ENCODE results near the gene TDP1. TPM values are rescaled to one million over a fixed set of nuclear protein-coding genes. Genes with fewer than 3 reads are reported as not detected.

TDP1 gene
- total and polyA plus RNA-seq, 7 experiments from 2014 or later = 39.0 to 69.2 (median 62.3) TPM

GRCh38 chr14:90062127-90062794 lies 106.5 kb downstream of the TDP1 start:
- POLR2A ChIA-PET = no interaction called here
- intact Hi-C loops (cut with micrococcal nuclease) = loop anchor here (1.0 to 5.0 kb wide), 2 partner anchors 123 to 125 kb away; no protein-coding TSS in a partner anchor
- H3K9me3 ChIP-seq (ENCODE audit: control insufficient read depth in 2 of 3, low read length in 3 of 3) = no peaks in the 10 kb centered on the region
- peaks cover 0 to 5% (median 0%) of the 10 kb centered on the region in 11 donors for H3K9me3 Mint-ChIP-seq
- no peak overlapping the region for H3K4me3 ChIP-seq (ENCODE audit: low read length)
- H3K4me1 ChIP-seq (ENCODE audit: control insufficient read depth in 2 of 2, insufficient read depth in 2 of 2, low read length in 2 of 2) = peaks cover 0 to 12% of the 10 kb centered on the region in 2 donors
- H3K4me1 Mint-ChIP-seq = peaks cover 16 to 30% (median 23%) of the 10 kb centered on the region in 7 donors
- no peak for DNase-seq
- H3K27ac Mint-ChIP-seq = no peak overlapping the region
- no peak overlapping the region for H3K27ac ChIP-seq (ENCODE audit: low read depth, low read length)
- CTCF ChIA-PET = no interaction called here
- H3K27me3 Mint-ChIP-seq = peaks cover 51 to 65% (median 62%) of the 10 kb centered on the region in 5 donors
- H3K4me3 Mint-ChIP-seq = peak overlapping the region; percentile 72 to 94 (median 85)
- H3K36me3 ChIP-seq (ENCODE audit: control insufficient read depth in 2 of 3, insufficient read depth in 3 of 3, low read length in 3 of 3) = no peaks in the 10 kb centered on the region
- peak; percentile 33 for ATAC-seq
- peaks cover 0 to 3% (median 0%) of the 10 kb centered on the region in 5 donors for H3K36me3 Mint-ChIP-seq
- peaks cover 0 to 11% of the 10 kb centered on the region in 2 donors for H3K27me3 ChIP-seq (ENCODE audit: control insufficient read depth in 2 of 2, insufficient read depth in 2 of 2, low read length in 2 of 2)

- Histone ChIP-seq H3K27ac (ENCODE audit: low read depth, low read length) (no peak overlapping the region), H3K27me3 (ENCODE audit: control insufficient read depth in 2 of 2, insufficient read depth in 2 of 2, low read length in 2 of 2) (peaks cover 0 to 11% of the 10 kb centered on the region in 2 donors), H3K36me3 (ENCODE audit: control insufficient read depth in 2 of 3, insufficient read depth in 3 of 3, low read length in 3 of 3) (no peaks in the 10 kb centered on the region), H3K4me3 (ENCODE audit: low read length) (no peak overlapping the region), H3K4me1 (ENCODE audit: control insufficient read depth in 2 of 2, insufficient read depth in 2 of 2, low read length in 2 of 2) (peaks cover 0 to 12% of the 10 kb centered on the region in 2 donors), H3K9me3 (ENCODE audit: control insufficient read depth in 2 of 3, low read length in 3 of 3) (no peaks in the 10 kb centered on the region)
- intact Hi-C loops (cut with micrococcal nuclease) = loop anchor here (1.0 to 5.0 kb wide), 2 partner anchors 124 to 126 kb away; no protein-coding TSS in a partner anchor
- DNase-seq = no peak
- peaks cover 0 to 5% (median 0%) of the 10 kb centered on the region in 11 donors for H3K9me3 Mint-ChIP-seq
- CTCF ChIA-PET = no interaction called here
- ATAC-seq = peak; percentile 33
- H3K27ac Mint-ChIP-seq = no peak overlapping the region
- H3K36me3 Mint-ChIP-seq = peaks cover 0 to 3% (median 0%) of the 10 kb centered on the region in 5 donors
- peak overlapping the region; percentile 72 to 94 (median 85) for H3K4me3 Mint-ChIP-seq
- POLR2A ChIA-PET = no interaction called here
- H3K27me3 Mint-ChIP-seq = peaks cover 49 to 68% (median 64%) of the 10 kb centered on the region in 5 donors
- H3K4me1 Mint-ChIP-seq = peaks cover 16 to 30% (median 23%) of the 10 kb centered on the region in 7 donors
These were observed 107.3 kb downstream of the TDP1 start for GRCh38 chr14:90062822-90063539.

DNA sequence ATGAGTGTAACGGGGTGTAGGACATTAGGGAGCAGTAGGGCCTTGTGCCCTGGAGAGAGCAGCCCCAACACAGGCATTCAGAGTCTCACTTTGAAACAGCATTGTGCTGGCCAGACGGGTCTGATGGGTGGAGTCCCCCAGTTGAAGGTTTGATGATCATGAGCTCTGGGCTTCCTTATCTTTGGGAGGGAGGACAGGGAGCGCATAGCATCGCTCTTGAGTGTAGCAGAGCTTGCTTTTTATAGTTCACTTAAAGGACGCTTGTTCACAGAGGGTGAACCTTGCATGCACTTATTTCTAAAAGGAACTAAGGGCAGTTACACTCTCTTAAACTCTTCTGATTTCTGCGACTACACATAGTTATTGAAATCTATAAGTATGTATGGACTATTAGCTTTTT lies 116.6 kb downstream of the TDP1 start:
- Histone ChIP-seq H3K4me1 (ENCODE audit: control insufficient read depth in 2 of 2, insufficient read depth in 2 of 2, low read length in 2 of 2) (no peaks in the 10 kb centered on the region), H3K4me3 (ENCODE audit: low read length) (no peak overlapping the region), H3K27me3 (ENCODE audit: control insufficient read depth in 2 of 2, insufficient read depth in 2 of 2, low read length in 2 of 2) (no peaks in the 10 kb centered on the region), H3K9me3 (ENCODE audit: control insufficient read depth in 2 of 3, low read length in 3 of 3) (no peaks in the 10 kb centered on the region), H3K27ac (ENCODE audit: low read depth, low read length) (no peak overlapping the region), H3K36me3 (ENCODE audit: control insufficient read depth in 2 of 3, insufficient read depth in 3 of 3, low read length in 3 of 3) (no peaks in the 10 kb centered on the region)
- Mint-ChIP-seq H3K27me3 (peaks cover 18 to 55% (median 39%) of the 10 kb centered on the region in 5 donors), H3K36me3 (no peaks in the 10 kb centered on the region), H3K4me1 (no peaks in the 10 kb centered on the region), H3K27ac (no peak overlapping the region), H3K4me3 (no peak overlapping the region), H3K9me3 (no peaks in the 10 kb centered on the region)
- POLR2A ChIA-PET = no interaction called here
- intact Hi-C loops (cut with micrococcal nuclease) = no loop called here
- CTCF ChIA-PET = no interaction called here
- DNase-seq (no peak), ATAC-seq (no peak)

DNA sequence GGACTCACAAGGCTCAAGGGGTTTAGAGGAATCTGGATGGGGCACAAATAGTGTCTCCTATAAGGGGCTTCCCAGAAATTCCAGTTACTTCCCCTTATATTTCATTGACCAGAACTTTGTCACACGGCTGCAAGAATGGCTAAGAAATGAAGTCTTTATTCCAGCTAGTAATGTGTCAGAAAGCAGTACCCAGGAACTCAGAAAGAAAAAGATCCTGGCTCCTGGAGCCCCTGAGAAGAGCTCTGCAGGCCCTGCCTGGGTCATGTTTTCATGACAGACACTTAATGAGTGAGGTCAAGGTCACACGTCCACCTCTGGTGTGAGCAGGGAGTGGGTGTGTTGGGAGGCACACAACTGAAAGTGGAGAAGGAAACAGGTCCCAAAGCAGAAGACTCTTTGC lies 123.8 kb downstream of the TDP1 start:
- Mint-ChIP-seq H3K27me3 (peaks cover 35 to 62% (median 47%) of the 10 kb centered on the region in 5 donors), H3K27ac (no peak overlapping the region), H3K9me3 (peaks cover 0 to 4% (median 0%) of the 10 kb centered on the region in 11 donors), H3K4me1 (no peaks in the 10 kb centered on the region), H3K36me3 (peaks cover 0 to 5% (median 0%) of the 10 kb centered on the region in 5 donors), H3K4me3 (no peak overlapping the region)
- ATAC-seq = no peak
- H3K27ac ChIP-seq (ENCODE audit: low read depth, low read length) = no peak overlapping the region
- H3K9me3 ChIP-seq (ENCODE audit: control insufficient read depth in 2 of 3, low read length in 3 of 3) = no peaks in the 10 kb centered on the region
- intact Hi-C loops (cut with micrococcal nuclease) = no loop called here
- H3K27me3 ChIP-seq (ENCODE audit: control insufficient read depth in 2 of 2, insufficient read depth in 2 of 2, low read length in 2 of 2) = no peaks in the 10 kb centered on the region
- no peaks in the 10 kb centered on the region for H3K36me3 ChIP-seq (ENCODE audit: control insufficient read depth in 2 of 3, insufficient read depth in 3 of 3, low read length in 3 of 3)
- POLR2A ChIA-PET = no interaction called here
- no peaks in the 10 kb centered on the region for H3K4me1 ChIP-seq (ENCODE audit: control insufficient read depth in 2 of 2, insufficient read depth in 2 of 2, low read length in 2 of 2)
- CTCF ChIA-PET = no interaction called here
- no peak overlapping the region for H3K4me3 ChIP-seq (ENCODE audit: low read length)
- DNase-seq = no peak

GRCh38 chr14:90087433-90087832 lies 131.7 kb downstream of the TDP1 start:
- ATAC-seq = peak; percentile 89
- CTCF ChIA-PET = no interaction called here
- Mint-ChIP-seq H3K27ac (no peak overlapping the region), H3K4me1 (no peaks in the 10 kb centered on the region), H3K9me3 (peaks cover 0 to 6% (median 0%) of the 10 kb centered on the region in 11 donors), H3K27me3 (peaks cover 14 to 37% (median 21%) of the 10 kb centered on the region in 5 donors), H3K4me3 (no peak overlapping the region), H3K36me3 (peaks cover 0 to 12% (median 0%) of the 10 kb centered on the region in 5 donors)
- intact Hi-C loops (cut with micrococcal nuclease) = no loop called here
- Histone ChIP-seq H3K9me3 (ENCODE audit: control insufficient read depth in 2 of 3, low read length in 3 of 3) (no peaks in the 10 kb centered on the region), H3K27me3 (ENCODE audit: control insufficient read depth in 2 of 2, insufficient read depth in 2 of 2, low read length in 2 of 2) (no peaks in the 10 kb centered on the region), H3K36me3 (ENCODE audit: control insufficient read depth in 2 of 3, insufficient read depth in 3 of 3, low read length in 3 of 3) (no peaks in the 10 kb centered on the region), H3K4me3 (ENCODE audit: low read length) (no peak overlapping the region), H3K4me1 (ENCODE audit: control insufficient read depth in 2 of 2, insufficient read depth in 2 of 2, low read length in 2 of 2) (no peaks in the 10 kb centered on the region), H3K27ac (ENCODE audit: low read depth, low read length) (no peak overlapping the region)
- POLR2A ChIA-PET = no interaction called here
- no peak for DNase-seq

DNA sequence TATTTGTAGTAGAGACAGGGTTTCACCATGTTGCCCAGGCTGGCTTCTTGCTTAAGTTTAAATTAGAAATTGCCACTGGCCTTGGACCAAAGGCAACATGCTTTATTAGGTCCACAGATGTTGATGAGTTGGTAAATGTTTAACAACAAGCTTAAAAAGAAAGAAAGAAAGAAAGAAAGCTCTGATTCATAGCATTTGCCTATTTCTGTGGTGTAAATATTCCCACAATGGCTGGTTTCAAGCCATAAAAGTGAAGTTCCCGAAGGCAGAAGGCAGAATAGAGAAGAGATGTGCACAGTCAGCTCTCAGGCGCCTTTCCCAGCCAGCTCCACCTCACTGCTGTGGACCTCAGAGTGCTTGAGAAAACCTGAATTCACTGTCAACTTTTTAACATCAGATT lies 132.4 kb downstream of the TDP1 start:
- peaks cover 0 to 3% (median 0%) of the 10 kb centered on the region in 7 donors for H3K4me1 Mint-ChIP-seq
- H3K9me3 ChIP-seq (ENCODE audit: control insufficient read depth in 2 of 3, low read length in 3 of 3) = no peaks in the 10 kb centered on the region
- no peaks in the 10 kb centered on the region for H3K27me3 ChIP-seq (ENCODE audit: control insufficient read depth in 2 of 2, insufficient read depth in 2 of 2, low read length in 2 of 2)
- no peak overlapping the region for H3K4me3 Mint-ChIP-seq
- H3K9me3 Mint-ChIP-seq = peaks cover 0 to 7% (median 1%) of the 10 kb centered on the region in 11 donors
- peaks cover 15 to 38% (median 21%) of the 10 kb centered on the region in 5 donors for H3K27me3 Mint-ChIP-seq
- intact Hi-C loops (cut with micrococcal nuclease) = no loop called here
- ATAC-seq (no peak), DNase-seq (no peak)
- no peaks in the 10 kb centered on the region for H3K4me1 ChIP-seq (ENCODE audit: control insufficient read depth in 2 of 2, insufficient read depth in 2 of 2, low read length in 2 of 2)
- no peaks in the 10 kb centered on the region for H3K36me3 ChIP-seq (ENCODE audit: control insufficient read depth in 2 of 3, insufficient read depth in 3 of 3, low read length in 3 of 3)
- ChIA-PET POLR2A (no interaction called here), CTCF (no interaction called here)
- no peak overlapping the region for H3K27ac Mint-ChIP-seq
- no peak overlapping the region for H3K4me3 ChIP-seq (ENCODE audit: low read length)
- peaks cover 0 to 12% (median 0%) of the 10 kb centered on the region in 5 donors for H3K36me3 Mint-ChIP-seq
- no peak overlapping the region for H3K27ac ChIP-seq (ENCODE audit: low read depth, low read length)
